Activated CD4-positive, alpha-beta T cell treated with anti-CD3 and anti-CD28 coated beads for 48 hours (primary cell): ENCODE data around the gene RAPGEF4.
A peak's percentile ranks its signal among the peaks of the same experiment; 100 is the strongest.
"Not testable (repeated sequence)": the region's sequence is repeated elsewhere in the genome, so short reads cannot be mapped to it uniquely, and the experiment has no call there.

ENCODE experiments used
- DNase-seq: peaks from one replicate; pipeline ENCODE4 v3.0.0-alpha.2; 2020

Gene RAPGEF4

GRCh38 chr2:172775319-172775718, 39.7 kb downstream of the RAPGEF4 start:
- no peak for DNase-seq

- no peak for DNase-seq
Observed at GRCh38 chr2:172777431-172777830, 41.8 kb downstream of the RAPGEF4 start.

GRCh38 chr2:172782506-172783164, 47.0 kb downstream of the RAPGEF4 start:
- DNase-seq: no peak

- DNase-seq: no peak
Observed at GRCh38 chr2:172783165-172783898, 47.7 kb downstream of the RAPGEF4 start.

GRCh38 chr2:172788871-172789270, 53.2 kb downstream of the RAPGEF4 start:
- no peak for DNase-seq

- DNase-seq: no peak
Observed at GRCh38 chr2:172790404-172790803, 54.8 kb downstream of the RAPGEF4 start.

- DNase-seq: no peak
Observed at GRCh38 chr2:172791953-172792352, 56.3 kb downstream of the RAPGEF4 start.

GRCh38 chr2:172792711-172793110, 57.1 kb downstream of the RAPGEF4 start:
- no peak for DNase-seq

GRCh38 chr2:172803308-172803707, 67.7 kb downstream of the RAPGEF4 start:
- not testable (repeated sequence) for DNase-seq

GRCh38 chr2:172804423-172804822, 68.8 kb downstream of the RAPGEF4 start:
- DNase-seq: no peak

GRCh38 chr2:172806493-172806892, 70.8 kb downstream of the RAPGEF4 start:
- no peak for DNase-seq

- DNase-seq: no peak
Observed at GRCh38 chr2:172806996-172807395, 71.4 kb downstream of the RAPGEF4 start.

GRCh38 chr2:172808156-172808555, 72.5 kb downstream of the RAPGEF4 start:
- no peak for DNase-seq

GRCh38 chr2:172811027-172811426, 75.4 kb downstream of the RAPGEF4 start:
- peak; percentile 14 for DNase-seq

GRCh38 chr2:172812158-172812744, 76.6 kb downstream of the RAPGEF4 start:
- DNase-seq: no peak

GRCh38 chr2:172813314-172813888, 77.8 kb downstream of the RAPGEF4 start:
- no peak for DNase-seq

GRCh38 chr2:172817411-172817810, 81.8 kb downstream of the RAPGEF4 start:
- DNase-seq: no peak

GRCh38 chr2:172819943-172820342, 84.3 kb downstream of the RAPGEF4 start:
- DNase-seq: no peak

- DNase-seq: no peak
Observed at GRCh38 chr2:172821370-172822338, 86.0 kb downstream of the RAPGEF4 start.

GRCh38 chr2:172822585-172822984, 86.9 kb downstream of the RAPGEF4 start:
- DNase-seq: no peak

- no peak for DNase-seq
Observed at GRCh38 chr2:172823261-172823850, 87.7 kb downstream of the RAPGEF4 start.

- no peak for DNase-seq
Observed at GRCh38 chr2:172826522-172826921, 90.9 kb downstream of the RAPGEF4 start.
